ENCODE results near the gene LPAR3. TPM values are rescaled to one million over a fixed set of nuclear protein-coding genes. Genes with fewer than 3 reads are reported as not detected.

Gene LPAR3
- polyA plus RNA-seq, 1 donor = 1.1 TPM

- no peaks in the 10 kb centered on the region for H3K4me1 ChIP-seq (ENCODE audit: control insufficient read depth, insufficient read depth, low read length)
- WGBS (ENCODE audit: insufficient coverage, low lambda C conversion rate) = 94% methylated on average over 5 of the region's 7 CpGs
- H3K27ac ChIP-seq (ENCODE audit: low read length) = no peak overlapping the region
- no peaks in the 10 kb centered on the region for H3K9me3 ChIP-seq (ENCODE audit: control insufficient read depth, low read depth, low read length)
- H3K27me3 ChIP-seq (ENCODE audit: control insufficient read depth, insufficient read depth, low read length) = no peaks in the 10 kb centered on the region
- no peak for DNase-seq
- no peaks in the 10 kb centered on the region for H3K36me3 ChIP-seq (ENCODE audit: control insufficient read depth, insufficient read depth, low read length)
- H3K4me3 ChIP-seq (ENCODE audit: low read length) = no peak overlapping the region
Observed at GRCh38 chr1:84800090-84801073, 92.6 kb downstream of the LPAR3 start.

DNA sequence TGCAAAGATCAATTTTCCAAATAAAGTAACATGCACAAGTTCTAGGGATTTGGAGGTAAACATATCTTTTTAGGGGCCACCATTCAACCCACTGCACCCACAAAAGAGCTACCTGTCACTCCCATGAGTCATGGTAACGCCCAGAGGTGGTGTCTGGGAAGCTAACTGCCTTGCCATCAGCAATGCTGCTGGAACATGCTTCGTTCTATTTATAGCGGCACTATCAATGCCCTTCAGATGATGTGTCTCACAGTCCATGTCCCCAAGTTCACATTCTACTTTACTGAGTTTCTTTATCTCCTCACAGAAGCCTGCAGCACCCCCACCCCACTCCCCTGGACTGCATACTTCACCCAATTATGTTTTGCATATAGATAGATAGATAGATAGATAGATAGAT is 95.4 kb downstream of the LPAR3 start:
- Histone ChIP-seq H3K4me3 (ENCODE audit: low read length) (no peak overlapping the region), H3K9me3 (ENCODE audit: control insufficient read depth, low read depth, low read length) (no peaks in the 10 kb centered on the region), H3K4me1 (ENCODE audit: control insufficient read depth, insufficient read depth, low read length) (no peaks in the 10 kb centered on the region), H3K27me3 (ENCODE audit: control insufficient read depth, insufficient read depth, low read length) (no peaks in the 10 kb centered on the region), H3K27ac (ENCODE audit: low read length) (no peak overlapping the region), H3K36me3 (ENCODE audit: control insufficient read depth, insufficient read depth, low read length) (no peaks in the 10 kb centered on the region)
- no peak for DNase-seq
- WGBS (ENCODE audit: insufficient coverage, low lambda C conversion rate) = 80% methylated on average over 1 of the region's 3 CpGs

- Histone ChIP-seq H3K27me3 (ENCODE audit: control insufficient read depth, insufficient read depth, low read length) (no peaks in the 10 kb centered on the region), H3K36me3 (ENCODE audit: control insufficient read depth, insufficient read depth, low read length) (no peaks in the 10 kb centered on the region), H3K27ac (ENCODE audit: low read length) (no peak overlapping the region), H3K4me1 (ENCODE audit: control insufficient read depth, insufficient read depth, low read length) (no peaks in the 10 kb centered on the region), H3K4me3 (ENCODE audit: low read length) (no peak overlapping the region), H3K9me3 (ENCODE audit: control insufficient read depth, low read depth, low read length) (no peaks in the 10 kb centered on the region)
- WGBS (ENCODE audit: insufficient coverage, low lambda C conversion rate) = 88% methylated on average over 1 of the region's 9 CpGs
- DNase-seq = no peak
Observed at GRCh38 chr1:84795966-84796600, 96.9 kb downstream of the LPAR3 start.

DNA sequence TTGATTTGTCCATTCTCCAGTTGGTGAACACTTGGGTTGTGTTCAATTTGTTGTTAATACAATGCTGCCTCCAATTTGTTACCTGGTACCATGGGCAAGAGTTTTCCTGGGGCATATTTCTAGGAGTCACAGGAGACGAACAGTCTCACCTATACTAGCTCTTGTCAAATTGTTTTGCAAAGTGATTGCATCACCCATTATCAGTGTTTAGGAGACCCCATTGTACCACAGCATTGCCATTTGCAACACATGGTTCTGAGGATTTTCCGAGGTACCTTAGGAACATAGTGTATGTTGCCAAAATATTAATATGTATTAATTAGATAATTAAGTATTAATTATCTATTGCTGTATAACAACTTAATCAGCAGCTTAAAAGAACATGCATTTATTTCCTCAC is 97.8 kb downstream of the LPAR3 start:
- Histone ChIP-seq H3K4me1 (ENCODE audit: control insufficient read depth, insufficient read depth, low read length) (no peaks in the 10 kb centered on the region), H3K4me3 (ENCODE audit: low read length) (no peak overlapping the region), H3K27ac (ENCODE audit: low read length) (no peak overlapping the region), H3K9me3 (ENCODE audit: control insufficient read depth, low read depth, low read length) (no peaks in the 10 kb centered on the region), H3K36me3 (ENCODE audit: control insufficient read depth, insufficient read depth, low read length) (no peaks in the 10 kb centered on the region), H3K27me3 (ENCODE audit: control insufficient read depth, insufficient read depth, low read length) (no peaks in the 10 kb centered on the region)
- WGBS (ENCODE audit: insufficient coverage, low lambda C conversion rate) = 100% methylated on average over 1 of the region's 2 CpGs
- no peak for DNase-seq

GRCh38 chr1:84792421-84792820 is 100.6 kb downstream of the LPAR3 start:
- no peaks in the 10 kb centered on the region for H3K36me3 ChIP-seq (ENCODE audit: control insufficient read depth, insufficient read depth, low read length)
- H3K9me3 ChIP-seq (ENCODE audit: control insufficient read depth, low read depth, low read length) = no peaks in the 10 kb centered on the region
- WGBS (ENCODE audit: insufficient coverage, low lambda C conversion rate) = no CpG with 5 or more reads among the region's 2 CpGs

GRCh38 chr1:84789014-84789413 is 104.0 kb downstream of the LPAR3 start:
- Histone ChIP-seq H3K27me3 (ENCODE audit: control insufficient read depth, insufficient read depth, low read length) (no peaks in the 10 kb centered on the region), H3K36me3 (ENCODE audit: control insufficient read depth, insufficient read depth, low read length) (no peaks in the 10 kb centered on the region), H3K4me3 (ENCODE audit: low read length) (no peak overlapping the region), H3K9me3 (ENCODE audit: control insufficient read depth, low read depth, low read length) (no peaks in the 10 kb centered on the region), H3K27ac (ENCODE audit: low read length) (no peak overlapping the region), H3K4me1 (ENCODE audit: control insufficient read depth, insufficient read depth, low read length) (no peaks in the 10 kb centered on the region)
- WGBS (ENCODE audit: insufficient coverage, low lambda C conversion rate) = no CpG with 5 or more reads among the region's 3 CpGs
- no peak for DNase-seq

More at GRCh38 chr1:84792421-84792820, 100.6 kb downstream of the LPAR3 start:
- H3K4me1 ChIP-seq (ENCODE audit: control insufficient read depth, insufficient read depth, low read length) = no peaks in the 10 kb centered on the region
- no peak for DNase-seq
- H3K27ac ChIP-seq (ENCODE audit: low read length) = no peak overlapping the region
- no peak overlapping the region for H3K4me3 ChIP-seq (ENCODE audit: low read length)
- H3K27me3 ChIP-seq (ENCODE audit: control insufficient read depth, insufficient read depth, low read length) = no peaks in the 10 kb centered on the region

DNA sequence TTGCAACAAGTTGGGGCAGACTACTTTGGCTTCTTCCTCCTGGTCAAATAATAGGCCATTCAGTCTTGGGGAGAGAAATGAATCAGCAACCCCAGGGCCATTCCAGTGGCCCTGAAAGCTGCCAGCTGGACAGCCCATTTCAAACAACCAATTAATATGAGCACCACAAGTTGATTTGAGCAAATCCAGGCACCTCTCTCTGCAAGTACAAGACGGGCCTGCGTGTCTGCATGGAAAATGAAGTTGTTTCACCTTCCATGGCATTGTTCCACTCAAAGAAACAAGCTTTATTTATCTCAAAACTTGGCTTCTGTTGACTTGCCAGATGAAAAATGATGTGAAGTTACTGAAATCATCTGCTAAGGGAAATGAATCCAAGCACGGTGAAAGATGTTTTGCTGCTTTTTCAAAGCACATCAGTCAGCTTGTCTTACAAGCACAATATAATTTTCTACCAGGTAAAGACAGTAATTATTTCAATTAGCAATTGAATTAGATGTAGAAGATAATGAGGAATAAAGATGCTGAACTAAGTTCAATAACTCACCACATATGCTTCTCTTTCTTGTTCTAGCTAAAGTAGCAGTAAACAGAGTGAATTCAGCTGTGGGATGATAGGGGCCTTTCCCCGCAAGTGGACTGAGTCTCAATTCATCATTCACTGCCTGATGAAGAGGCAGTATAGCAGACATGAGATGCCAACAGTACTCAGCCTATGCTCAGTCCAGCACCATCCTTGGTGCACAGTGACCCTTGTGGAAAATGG is 107.6 kb downstream of the LPAR3 start:
- Histone ChIP-seq H3K36me3 (ENCODE audit: control insufficient read depth, insufficient read depth, low read length) (no peaks in the 10 kb centered on the region), H3K27me3 (ENCODE audit: control insufficient read depth, insufficient read depth, low read length) (no peaks in the 10 kb centered on the region), H3K4me3 (ENCODE audit: low read length) (no peak overlapping the region), H3K27ac (ENCODE audit: low read length) (no peak overlapping the region), H3K4me1 (ENCODE audit: control insufficient read depth, insufficient read depth, low read length) (no peaks in the 10 kb centered on the region), H3K9me3 (ENCODE audit: control insufficient read depth, low read depth, low read length) (no peaks in the 10 kb centered on the region)
- no peak for DNase-seq
- no CpG with 5 or more reads among the region's 4 CpGs for WGBS (ENCODE audit: insufficient coverage, low lambda C conversion rate)

DNA sequence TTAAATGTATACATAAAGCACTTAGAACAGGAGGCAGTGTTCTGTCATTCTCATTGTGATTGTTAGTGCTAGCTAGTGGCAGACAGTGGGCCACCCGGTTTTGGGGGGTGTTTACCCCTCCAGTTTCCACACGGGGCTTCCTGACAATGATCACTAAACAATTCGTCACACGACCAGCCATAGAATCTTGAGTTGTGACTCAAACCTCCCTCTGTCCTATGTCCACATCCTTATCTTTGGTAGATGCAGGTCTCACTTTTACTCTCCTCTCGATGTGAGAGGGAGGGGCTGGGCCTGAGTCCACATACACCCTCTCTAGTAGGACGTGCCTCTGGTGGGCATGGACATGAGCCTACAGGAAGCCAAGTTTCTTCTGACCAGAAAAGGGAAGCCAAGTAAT is 110.1 kb downstream of the LPAR3 start:
- no peaks in the 10 kb centered on the region for H3K27me3 ChIP-seq (ENCODE audit: control insufficient read depth, insufficient read depth, low read length)
- no peaks in the 10 kb centered on the region for H3K4me1 ChIP-seq (ENCODE audit: control insufficient read depth, insufficient read depth, low read length)
- H3K27ac ChIP-seq (ENCODE audit: low read length) = no peak overlapping the region
- no peaks in the 10 kb centered on the region for H3K36me3 ChIP-seq (ENCODE audit: control insufficient read depth, insufficient read depth, low read length)
- no peak for DNase-seq
- H3K9me3 ChIP-seq (ENCODE audit: control insufficient read depth, low read depth, low read length) = no peaks in the 10 kb centered on the region
- H3K4me3 ChIP-seq (ENCODE audit: low read length) = no peak overlapping the region
- 80% methylated on average over 1 of the region's 6 CpGs for WGBS (ENCODE audit: insufficient coverage, low lambda C conversion rate)

GRCh38 chr1:84781946-84782771 is 110.8 kb downstream of the LPAR3 start:
- no peak overlapping the region for H3K27ac ChIP-seq (ENCODE audit: low read length)
- no peak overlapping the region for H3K4me3 ChIP-seq (ENCODE audit: low read length)
- H3K9me3 ChIP-seq (ENCODE audit: control insufficient read depth, low read depth, low read length) = no peaks in the 10 kb centered on the region
- H3K36me3 ChIP-seq (ENCODE audit: control insufficient read depth, insufficient read depth, low read length) = no peaks in the 10 kb centered on the region
- H3K4me1 ChIP-seq (ENCODE audit: control insufficient read depth, insufficient read depth, low read length) = no peaks in the 10 kb centered on the region
- no peaks in the 10 kb centered on the region for H3K27me3 ChIP-seq (ENCODE audit: control insufficient read depth, insufficient read depth, low read length)
- 92% methylated on average over 2 of the region's 18 CpGs for WGBS (ENCODE audit: insufficient coverage, low lambda C conversion rate)
- DNase-seq = peak; percentile 46 to 63
